ENCODE data around the gene RNF148. TPM values are rescaled to one million over a fixed set of nuclear protein-coding genes. Genes with fewer than 3 reads are reported as not detected.

The RNF148 gene
- total and polyA plus RNA-seq, 2 of the 8 experiments (the other 6 are each of a cell fraction or from before 2014, with no cell fraction given), result 0.27 to 0.45 TPM

- no peaks in the 10 kb centered on the region for H3K79me2 ChIP-seq (ENCODE audit: control insufficient read depth in 1 of 2, insufficient read depth in 2 of 2, low read length in 2 of 2)
- ChIA-PET CTCF (ENCODE audit: partially characterized antibody) (no interaction called here), POLR2A (ENCODE audit: partially characterized antibody) (no interaction called here)
Measured at GRCh38 chr7:122706836-122707235, 4.1 kb upstream of the RNF148 start.

More at GRCh38 chr7:122706836-122707235, 4.1 kb upstream of the RNF148 start:
- Histone ChIP-seq H2BK120ac (replicated peaks; ENCODE audit: low read depth, low read length) (no peak overlapping the region), H4K8ac (ENCODE audit: extremely low read depth, insufficient read depth, low read length) (no peak overlapping the region), H2AK5ac (ENCODE audit: low read depth, low read length) (no peak overlapping the region), H2BK5ac (ENCODE audit: low read depth, low read length) (no peak overlapping the region), H3K79me1 (ENCODE audit: low read depth, low read length) (no peaks in the 10 kb centered on the region), H3K23ac (ENCODE audit: insufficient read length) (no peak overlapping the region), H4K20me1 (replicated peaks in 1 of 2; ENCODE audit: control insufficient read depth in 1 of 2, insufficient read depth in 2 of 2, low read length in 2 of 2) (no peaks in the 10 kb centered on the region), H3K27ac (ENCODE audit: low read depth, low read length) (no peak overlapping the region), H3K18ac (ENCODE audit: extremely low read depth, low read length) (no peak overlapping the region), H3K14ac (ENCODE audit: insufficient read length) (no peak overlapping the region), H2BK15ac (ENCODE audit: low read length) (no peak overlapping the region), H2BK20ac (ENCODE audit: low read length) (no peak overlapping the region), H3K4me2 (ENCODE audit: insufficient read depth in 1 of 2, low read depth in 2 of 2, low read length in 2 of 2) (no peak overlapping the region), H3K56ac (replicated peaks; ENCODE audit: insufficient read length, low read depth, low read length) (no peak overlapping the region), H3K9ac (replicated peaks in 1 of 4; ENCODE audit: extremely low read depth in 1 of 4, low read depth in 3 of 4, low read length in 3 of 4) (no peak overlapping the region), H3K9me3 (ENCODE audit: insufficient read depth in 2 of 2, low read depth in 1 of 2, low read length in 1 of 2) (no peaks in the 10 kb centered on the region; a peak in 1 of 4 replicates), H3K36me3 (ENCODE audit: control insufficient read depth in 2 of 4, insufficient read depth in 4 of 4, low read length in 3 of 4) (no peaks in the 10 kb centered on the region), H3K4ac (replicated peaks; ENCODE audit: insufficient read length, low read depth, low read length) (no peak overlapping the region), H4K91ac (replicated peaks; ENCODE audit: insufficient read length, low read length) (no peak overlapping the region), H4K5ac (ENCODE audit: insufficient read length, low read depth, low read length) (no peak overlapping the region), H3K4me1 (replicated peaks in 1 of 4; ENCODE audit: control insufficient read depth in 3 of 4, insufficient read depth in 4 of 4, low read length in 3 of 4) (no peaks in the 10 kb centered on the region), H3K23me2 (ENCODE audit: low read depth, low read length) (no peaks in the 10 kb centered on the region), H3K4me3 (ENCODE audit: extremely low read depth in 1 of 4, insufficient read depth in 2 of 4, low read depth in 3 of 4, low read length in 4 of 4) (no peak overlapping the region), H2BK12ac (ENCODE audit: low read depth, low read length) (no peak overlapping the region), H2AFZ (ENCODE audit: low read length) (no peak overlapping the region), H3K27me3 (replicated peaks in 1 of 4; ENCODE audit: control insufficient read depth in 3 of 4, extremely low read depth in 1 of 4, insufficient read depth in 3 of 4, low read length in 3 of 4) (no peaks in the 10 kb centered on the region)
- FAIRE-seq (no peak), DNase-seq (ENCODE audit: low read depth in 1 of 2, low spot score in 2 of 2) (no peak)
- TF ChIP-seq SP2 (IDR thresholded peaks at IDR 0.05; ENCODE audit: low read length) (no peak), KDM4A (IDR thresholded peaks at IDR 0.05; ENCODE audit: low read depth, low read length, severe bottlenecking) (no peak), BRCA1 (IDR thresholded peaks at IDR 0.05; ENCODE audit: low read depth, low read length) (no peak), KDM1A (IDR thresholded peaks at IDR 0.05; ENCODE audit: borderline replicate concordance, low read length) (no peak), RBBP5 (IDR thresholded peaks at IDR 0.05; ENCODE audit: borderline replicate concordance, low read depth, low read length) (no peak), NANOG (IDR thresholded peaks at IDR 0.05; ENCODE audit: insufficient read depth, low read depth, low read length, poor library complexity, severe bottlenecking) (no peak)
- TF ChIP-seq, protein P1, sequence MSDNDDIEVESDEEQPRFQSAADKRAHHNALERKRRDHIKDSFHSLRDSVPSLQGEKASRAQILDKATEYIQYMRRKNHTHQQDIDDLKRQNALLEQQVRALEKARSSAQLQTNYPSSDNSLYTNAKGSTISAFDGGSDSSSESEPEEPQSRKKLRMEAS (IDR thresholded peaks at IDR 0.05), result no peak
- 90% methylated on average over 2 of the region's 2 CpGs; no CpG with 5 or more reads in 1 of the 2 experiments for WGBS, 2 experiments (ENCODE audit: extremely low coverage in 1 of 2, insufficient coverage in 1 of 2, insufficient read length in 1 of 2, insufficient replicate concordance in 2 of 2, low coverage in 1 of 2, low lambda C conversion rate in 2 of 2, missing lambda C conversion rate in 1 of 2)

Data from H1 (cell line).